ENCODE data around the gene HPD.

GRCh38 chr12:121813951-121814350, 44.7 kb downstream of the HPD start:
- no peak for TF ChIP-seq CTCF (IDR thresholded peaks at IDR 0.05)
- no peak for TF ChIP-seq POLR2AphosphoS5 (IDR thresholded peaks at IDR 0.05; ENCODE audit: low read depth, low read length)
- no peak for TF ChIP-seq TCF7L2 (IDR thresholded peaks at IDR 0.05; ENCODE audit: low read depth, low read length)
- no peak for TF ChIP-seq REST (IDR thresholded peaks at IDR 0.05; ENCODE audit: insufficient read depth in 1 of 2, low read depth in 2 of 2, low read length in 1 of 2)

Measured in Panc1 (cell line).